Left forelimb (tissue), 1 donor: ENCODE data around the gene ALDH1L1.

Source experiments
- DNase-seq: peaks from one replicate; pipeline ENCODE4 v3.0.0-alpha.2; 2018; ENCODE audit warnings: low spot score

The ALDH1L1 gene

GRCh38 chr3:126194713-126195305, 14.4 kb upstream of the ALDH1L1 start:
- DNase-seq = no peak

GRCh38 chr3:126191246-126191645, 10.9 kb upstream of the ALDH1L1 start:
- DNase-seq = no peak

DNA sequence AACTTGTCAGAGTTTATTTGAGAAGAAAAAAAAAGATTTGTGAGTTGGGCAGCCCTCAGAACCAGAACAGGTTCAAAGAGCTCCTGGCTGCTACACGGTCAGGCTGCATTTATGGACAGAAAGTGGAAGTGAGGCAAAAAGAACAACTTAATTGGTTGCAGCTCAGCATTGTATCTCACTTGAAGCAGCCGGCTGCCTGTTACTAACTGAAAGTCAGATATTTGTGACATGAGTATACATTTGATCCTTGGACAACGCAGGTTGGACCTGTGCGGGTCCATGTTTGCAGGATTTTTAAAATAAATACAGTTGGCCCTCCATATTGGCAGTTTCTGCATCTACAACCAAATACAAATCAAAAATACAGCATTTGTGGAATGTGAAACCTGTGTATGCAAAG, 7.5 kb upstream of the ALDH1L1 start:
- DNase-seq = no peak

- DNase-seq = no peak
Observed at GRCh38 chr3:126186749-126187148, 6.4 kb upstream of the ALDH1L1 start.

- DNase-seq = no peak
Observed at GRCh38 chr3:126186271-126186670, 5.9 kb upstream of the ALDH1L1 start.

- no peak for DNase-seq
Observed at GRCh38 chr3:126184465-126185000, 4.1 kb upstream of the ALDH1L1 start.

DNA sequence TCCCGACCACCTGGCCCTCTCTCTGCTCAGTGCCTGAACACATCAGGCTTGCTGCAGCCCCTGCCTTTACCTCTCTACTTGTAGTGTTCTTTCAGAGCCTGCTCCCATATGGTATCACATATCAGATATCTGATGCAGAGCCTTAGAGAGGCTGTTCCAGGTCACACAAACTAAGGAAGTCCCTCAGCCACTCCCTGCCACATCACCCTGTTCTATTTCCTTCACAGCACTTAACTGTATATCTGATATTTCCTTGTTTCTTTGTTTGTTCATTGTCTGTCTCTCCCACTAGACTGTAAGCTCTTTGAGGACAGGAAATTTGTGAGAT, 976 bp upstream of the ALDH1L1 start:
- DNase-seq = no peak

DNA sequence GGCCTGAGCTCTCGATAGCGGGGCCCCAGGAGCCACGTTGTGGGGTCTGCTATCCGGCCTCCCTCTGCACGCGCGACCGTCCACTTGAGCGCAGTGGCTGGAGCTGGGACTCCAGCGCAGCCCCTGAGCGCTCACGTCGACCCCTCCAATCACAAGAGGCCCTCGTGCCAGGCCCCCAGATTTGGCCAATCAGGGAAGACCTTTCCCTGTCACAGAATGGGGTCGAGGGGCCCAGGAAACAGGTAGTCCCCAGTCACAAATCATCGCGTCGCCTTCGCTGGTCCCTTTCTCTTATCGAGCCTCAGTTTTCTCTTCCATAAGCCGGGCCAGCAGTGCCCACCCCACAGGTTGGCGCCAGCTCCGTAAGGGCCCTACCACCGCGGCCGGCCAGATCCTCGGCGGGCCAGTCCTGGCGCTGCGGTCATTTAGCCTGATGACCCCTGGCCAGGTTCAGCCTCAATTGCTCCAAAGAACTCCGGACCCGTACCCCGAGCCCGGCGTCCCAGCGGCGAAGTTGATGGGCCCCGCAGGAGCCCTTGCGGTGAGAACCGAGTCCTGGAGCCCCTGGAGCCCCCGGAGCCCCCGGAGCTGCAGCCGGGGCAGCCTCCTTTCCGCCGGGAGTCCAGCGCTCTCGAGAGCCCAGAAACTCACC, 435 bp downstream of the ALDH1L1 start:
- DNase-seq = no peak

DNA sequence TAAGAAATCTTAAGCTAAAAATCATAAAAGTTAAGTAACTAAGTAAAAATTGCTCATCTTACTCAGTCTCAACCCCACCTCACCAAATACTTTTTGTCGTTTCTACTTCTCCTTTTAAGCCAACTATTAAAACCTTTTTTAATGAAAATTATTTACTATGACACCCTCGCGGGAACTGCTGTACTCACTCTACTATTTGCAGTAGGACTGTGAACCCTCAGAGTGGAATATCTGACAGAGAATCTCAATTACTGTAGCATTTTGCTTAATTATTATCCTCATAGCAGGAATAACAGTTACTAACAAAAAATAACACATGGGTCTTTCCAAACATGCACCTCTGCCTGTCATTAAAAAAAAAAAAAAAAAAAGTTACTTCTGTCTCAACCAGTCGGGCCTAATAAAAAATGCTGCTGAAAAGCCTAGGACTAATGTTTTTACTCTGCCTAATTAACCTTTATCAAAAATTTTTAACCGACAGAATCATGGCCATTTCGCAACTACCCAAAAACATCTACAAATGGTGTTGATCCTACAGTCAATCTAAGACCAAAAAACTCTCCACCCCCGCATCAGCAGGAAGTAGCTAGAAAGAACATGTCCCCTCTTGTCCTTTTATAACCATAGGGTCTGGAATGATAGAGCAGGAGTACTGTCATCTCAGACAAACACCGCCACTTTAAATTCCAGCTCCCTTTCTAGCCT, 10.2 kb downstream of the ALDH1L1 start:
- no peak for DNase-seq

DNA sequence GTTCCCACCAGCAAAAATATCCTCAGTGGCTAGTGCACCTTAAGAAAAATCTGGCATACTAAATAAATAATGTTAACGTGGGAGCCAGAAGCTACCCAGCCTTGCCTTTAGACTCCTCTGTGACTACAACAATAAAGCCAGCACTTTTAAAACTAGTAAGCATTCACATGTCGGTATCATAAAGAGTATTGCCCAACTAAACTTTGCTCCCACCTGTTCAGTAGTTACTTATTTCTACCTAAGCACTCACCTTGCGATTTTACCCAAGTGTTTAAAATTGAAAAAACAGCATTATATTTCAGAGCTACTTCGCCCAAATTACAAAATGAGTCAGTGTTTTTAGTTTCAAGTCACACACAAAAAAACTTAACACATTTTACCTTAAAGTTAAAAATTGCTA, 12.8 kb downstream of the ALDH1L1 start:
- no peak for DNase-seq

DNA sequence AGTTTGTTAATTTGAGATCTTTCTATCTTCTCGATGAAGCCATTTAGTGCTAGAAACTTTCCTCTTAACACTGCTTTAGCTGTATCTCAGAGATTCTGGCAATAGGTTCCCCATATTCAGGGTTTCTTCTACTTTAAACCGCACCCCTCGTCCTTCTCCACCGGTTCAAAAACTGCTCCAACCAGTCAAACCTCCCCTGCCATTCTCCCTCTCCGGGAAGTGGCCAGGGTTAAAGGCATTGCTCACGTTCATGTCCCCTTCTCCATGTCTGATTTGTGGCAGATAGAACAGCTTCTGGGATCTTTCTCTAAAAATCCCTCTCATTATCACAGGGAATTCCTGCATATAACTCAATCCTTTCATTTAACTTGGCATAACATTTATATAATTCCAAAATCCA, 14.4 kb downstream of the ALDH1L1 start:
- no peak for DNase-seq

GRCh38 chr3:126161309-126161708, 19.1 kb downstream of the ALDH1L1 start:
- DNase-seq = no peak

- DNase-seq = no peak
Observed at GRCh38 chr3:126160243-126161210, 19.9 kb downstream of the ALDH1L1 start.

- DNase-seq = no peak
Observed at GRCh38 chr3:126159476-126159875, 20.9 kb downstream of the ALDH1L1 start.

- no peak for DNase-seq
Observed at GRCh38 chr3:126158912-126159454, 21.4 kb downstream of the ALDH1L1 start.

DNA sequence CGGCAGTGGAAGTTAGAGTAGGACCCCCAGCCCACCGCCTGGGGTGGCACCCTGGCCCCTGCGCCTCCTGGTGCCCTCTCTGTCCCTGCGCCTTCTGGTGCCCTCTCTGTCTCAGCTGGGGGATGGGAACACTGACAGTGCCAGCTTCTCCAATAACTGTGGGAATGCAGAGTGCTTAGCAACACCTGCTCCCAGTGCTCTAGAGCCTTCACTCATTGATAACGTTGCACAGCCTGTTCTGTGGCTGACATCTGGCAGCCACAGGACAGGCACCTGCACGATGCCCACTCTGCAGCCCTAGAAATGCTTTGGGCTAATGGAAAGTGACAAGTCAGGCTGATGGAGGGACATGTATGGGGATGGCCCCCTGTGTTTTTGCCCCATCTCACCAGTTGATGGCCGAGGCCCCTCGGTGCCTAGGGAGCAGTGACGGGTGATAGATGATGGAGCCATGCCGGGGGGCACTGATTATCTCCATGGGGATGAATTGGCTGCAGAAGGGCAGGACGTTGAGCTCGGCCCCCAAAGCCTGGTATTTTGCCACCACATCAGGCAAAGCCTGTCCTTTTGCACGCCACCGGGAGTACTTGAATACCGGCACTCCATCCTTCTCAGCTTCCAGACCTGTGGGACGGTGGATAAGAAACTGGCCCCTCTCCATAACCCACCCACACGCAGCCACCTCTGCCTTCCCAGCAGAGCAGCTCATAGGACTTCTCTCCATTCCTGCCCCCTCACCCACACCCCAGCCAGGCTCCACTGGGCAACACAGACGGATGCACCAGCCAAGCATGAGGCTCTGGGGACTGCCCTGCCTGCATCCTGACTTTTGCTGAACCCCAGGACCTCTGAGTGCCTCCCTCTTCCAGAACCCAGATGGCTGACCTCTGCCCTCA, 22.1 kb downstream of the ALDH1L1 start:
- no peak for DNase-seq

DNA sequence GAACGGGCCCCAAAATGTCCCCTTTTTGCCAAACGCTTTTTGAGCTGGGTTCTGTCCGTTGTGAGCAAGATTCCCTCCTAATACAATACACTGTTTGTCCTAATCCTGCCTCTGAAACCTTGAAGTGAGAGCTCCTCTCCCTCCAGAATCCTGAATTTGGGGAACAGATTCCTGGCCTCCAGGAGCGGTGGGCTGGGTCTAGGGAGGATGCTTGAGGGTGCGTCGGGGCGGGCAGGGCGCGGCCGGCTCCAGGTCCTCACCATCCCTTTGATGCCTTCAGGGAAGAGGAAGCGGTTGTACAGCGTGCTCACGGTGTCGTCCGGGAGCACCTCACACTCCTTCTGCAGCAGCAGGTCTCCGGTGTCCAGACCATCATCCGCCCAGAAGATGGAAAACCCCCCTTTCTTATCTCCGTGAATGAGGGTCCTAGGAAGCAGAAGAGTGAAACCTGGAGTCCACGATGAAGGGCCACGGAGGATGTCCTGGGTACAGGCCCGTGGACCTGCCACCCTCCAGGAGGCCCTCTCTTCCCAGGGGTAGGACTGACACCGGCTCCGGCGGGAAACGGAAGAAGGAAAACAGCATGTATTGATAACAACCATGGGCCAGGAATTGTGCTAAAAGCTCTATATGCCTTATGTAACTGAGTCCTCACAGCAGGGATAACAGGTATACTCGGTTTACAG, 23.2 kb downstream of the ALDH1L1 start:
- DNase-seq = no peak

- peak; percentile 62 for DNase-seq
Observed at GRCh38 chr3:126156468-126156867, 23.9 kb downstream of the ALDH1L1 start.

DNA sequence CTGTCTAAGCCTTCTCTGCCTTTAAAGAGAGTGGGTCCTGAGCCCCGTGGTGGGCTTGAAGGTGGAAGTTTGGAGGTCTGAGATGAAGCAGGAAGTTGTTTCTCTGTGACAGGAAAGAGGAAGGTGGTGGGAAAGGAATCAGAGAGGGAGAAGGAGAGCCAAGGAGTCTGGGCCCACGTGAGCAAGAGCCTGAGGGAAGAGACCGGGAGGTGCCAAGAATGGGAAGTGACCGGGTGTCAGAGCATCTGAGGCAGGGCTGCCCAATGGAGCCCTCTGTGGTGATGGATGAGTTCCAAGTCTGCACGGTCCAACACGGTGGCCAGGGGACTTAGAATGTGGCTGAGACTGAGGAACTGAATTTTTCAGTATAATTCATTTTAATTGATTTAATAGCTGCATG, 24.6 kb downstream of the ALDH1L1 start:
- no peak for DNase-seq

- DNase-seq = no peak
Observed at GRCh38 chr3:126155280-126155640, 25.1 kb downstream of the ALDH1L1 start.
